Activated B cell treated with CpG ODN at 0.5 μM for 24 hours (primary cell): ENCODE data around the gene CLDN34. TPM values are rescaled to one million over a fixed set of nuclear protein-coding genes. Genes with fewer than 3 reads are reported as not detected.

Experiments used
- ATAC-seq: fragments of 200-7000 bp; cut with Tn5 transposase; one replicate; pipeline ENCODE4 v1.10.0; 2021; ENCODE audit warnings: low read depth, mild to moderate bottlenecking, moderate library complexity
- CTCF ChIA-PET: fragments of 350-600 bp; sonication (Branson Sonifier 250); formaldehyde crosslinking; loops from one replicate; lab custom pipeline; 2021; ENCODE audit warnings: antibody characterized with exemption; lab: Charles Lee
- POLR2A ChIA-PET: fragments of 350-600 bp; sonication (Branson Sonifier 250); formaldehyde crosslinking; loops from one replicate; lab custom pipeline; 2021; ENCODE audit warnings: antibody characterized with exemption; lab: Charles Lee
- DNase-seq: peaks from one replicate; pipeline ENCODE4 v3.0.0; 2022
- H3K27ac Mint-ChIP-seq: one replicate; pipeline ENCODE4 v1.8.0; 2020; ENCODE audit warnings: mixed read lengths
- H3K27me3 Mint-ChIP-seq: one replicate; pipeline ENCODE4 v1.8.0; 2021; ENCODE audit warnings: mixed read lengths
- H3K36me3 Mint-ChIP-seq: one replicate; pipeline ENCODE4 v1.8.0; 2021; ENCODE audit warnings: low read depth, mixed read lengths
- H3K4me1 Mint-ChIP-seq: one replicate; pipeline ENCODE4 v1.8.0; 2021; ENCODE audit warnings: mixed read lengths
- H3K4me3 Mint-ChIP-seq: one replicate; pipeline ENCODE4 v1.8.0; 2020; ENCODE audit warnings: mild to moderate bottlenecking, mixed read lengths
- H3K9me3 Mint-ChIP-seq: one replicate; pipeline ENCODE4 v1.8.0; 2020; ENCODE audit warnings: mixed read lengths
- intact Hi-C: fragments of 100-400 bp; cut with micrococcal nuclease; formaldehyde crosslinking; loops from one replicate; pipeline ENCODE4 v1.15.1; 2024
- total RNA-seq: library from RNA; stranded (reverse); gene quantifications from 2 replicates; pipeline ENCODE4 v1.2.3, GENCODE V29; 2022
- TF ChIP-seq, protein P1 (sequence below): fragments of 200-600 bp; IDR thresholded peaks from one replicate; pipeline ENCODE4 v1.8.0; 2022; ENCODE audit warnings: antibody characterized with exemption, mild to moderate bottlenecking

The CLDN34 gene
- total RNA-seq, 1 donor from 2014 or later = not detected

DNA sequence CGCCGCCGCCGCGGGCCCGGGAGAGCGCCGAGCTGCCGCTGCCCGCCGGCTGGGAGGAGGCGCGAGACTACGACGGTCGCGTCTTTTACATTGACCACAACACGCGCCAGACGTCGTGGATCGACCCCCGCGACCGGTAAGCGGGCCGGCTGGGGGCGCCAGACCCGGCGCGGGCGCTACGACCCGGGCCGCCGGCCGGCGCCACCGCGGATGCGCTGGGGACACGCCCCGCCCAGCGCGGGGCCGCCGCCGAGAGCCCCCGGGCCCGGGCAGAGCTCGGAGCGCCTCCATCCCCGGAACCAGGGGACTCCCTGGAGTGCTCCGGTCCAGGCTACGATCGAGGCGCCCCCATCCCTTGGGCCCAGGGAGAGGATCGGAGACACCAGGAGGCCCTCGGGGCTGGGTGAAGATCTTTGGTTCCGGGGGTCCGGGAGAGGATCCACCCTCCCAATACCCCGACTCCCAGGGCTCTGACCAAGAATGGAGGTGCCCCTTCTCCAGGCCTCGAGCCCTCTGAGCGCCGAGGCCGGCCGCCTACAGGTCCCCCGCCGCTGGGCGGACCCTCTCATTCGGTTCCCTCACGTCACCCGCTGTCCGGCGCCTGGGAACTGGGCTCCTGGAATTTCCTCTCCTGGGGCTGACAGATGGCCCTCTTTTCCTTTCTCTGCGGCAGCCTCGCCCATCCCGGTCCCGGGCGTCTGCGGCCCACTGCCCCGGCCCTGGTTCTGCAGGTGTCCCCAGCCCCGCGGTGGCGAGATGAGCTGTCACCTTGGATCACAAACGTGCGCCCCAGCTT is 48.8 kb downstream of the CLDN34 start:
- ChIA-PET CTCF (interaction anchor here (0.7 to 3.6 kb wide), 6 partner anchors 19 to 174 kb away, joined by 3 to 26 read pairs (median 4); no protein-coding TSS in a partner anchor), POLR2A (interaction anchor here (0.6 to 3.6 kb wide), 12 partner anchors 12 to 102 kb away, joined by 3 to 53 read pairs (median 4); no protein-coding TSS in a partner anchor)
- Mint-ChIP-seq H3K27ac (no peak overlapping the region), H3K4me1 (peaks cover 52% of the 10 kb centered on the region), H3K36me3 (peaks cover 9% of the 10 kb centered on the region), H3K4me3 (peak overlapping the region; percentile 80), H3K9me3 (no peaks in the 10 kb centered on the region), H3K27me3 (no peaks in the 10 kb centered on the region)
- intact Hi-C loops = loop anchor here (1.0 to 10.0 kb wide), 4 partner anchors 36 to 671 kb away; no protein-coding TSS in a partner anchor
- ATAC-seq (peak; percentile 16), DNase-seq (peak; percentile 44)
- TF ChIP-seq, protein P1, sequence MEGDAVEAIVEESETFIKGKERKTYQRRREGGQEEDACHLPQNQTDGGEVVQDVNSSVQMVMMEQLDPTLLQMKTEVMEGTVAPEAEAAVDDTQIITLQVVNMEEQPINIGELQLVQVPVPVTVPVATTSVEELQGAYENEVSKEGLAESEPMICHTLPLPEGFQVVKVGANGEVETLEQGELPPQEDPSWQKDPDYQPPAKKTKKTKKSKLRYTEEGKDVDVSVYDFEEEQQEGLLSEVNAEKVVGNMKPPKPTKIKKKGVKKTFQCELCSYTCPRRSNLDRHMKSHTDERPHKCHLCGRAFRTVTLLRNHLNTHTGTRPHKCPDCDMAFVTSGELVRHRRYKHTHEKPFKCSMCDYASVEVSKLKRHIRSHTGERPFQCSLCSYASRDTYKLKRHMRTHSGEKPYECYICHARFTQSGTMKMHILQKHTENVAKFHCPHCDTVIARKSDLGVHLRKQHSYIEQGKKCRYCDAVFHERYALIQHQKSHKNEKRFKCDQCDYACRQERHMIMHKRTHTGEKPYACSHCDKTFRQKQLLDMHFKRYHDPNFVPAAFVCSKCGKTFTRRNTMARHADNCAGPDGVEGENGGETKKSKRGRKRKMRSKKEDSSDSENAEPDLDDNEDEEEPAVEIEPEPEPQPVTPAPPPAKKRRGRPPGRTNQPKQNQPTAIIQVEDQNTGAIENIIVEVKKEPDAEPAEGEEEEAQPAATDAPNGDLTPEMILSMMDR = no peak

DNA sequence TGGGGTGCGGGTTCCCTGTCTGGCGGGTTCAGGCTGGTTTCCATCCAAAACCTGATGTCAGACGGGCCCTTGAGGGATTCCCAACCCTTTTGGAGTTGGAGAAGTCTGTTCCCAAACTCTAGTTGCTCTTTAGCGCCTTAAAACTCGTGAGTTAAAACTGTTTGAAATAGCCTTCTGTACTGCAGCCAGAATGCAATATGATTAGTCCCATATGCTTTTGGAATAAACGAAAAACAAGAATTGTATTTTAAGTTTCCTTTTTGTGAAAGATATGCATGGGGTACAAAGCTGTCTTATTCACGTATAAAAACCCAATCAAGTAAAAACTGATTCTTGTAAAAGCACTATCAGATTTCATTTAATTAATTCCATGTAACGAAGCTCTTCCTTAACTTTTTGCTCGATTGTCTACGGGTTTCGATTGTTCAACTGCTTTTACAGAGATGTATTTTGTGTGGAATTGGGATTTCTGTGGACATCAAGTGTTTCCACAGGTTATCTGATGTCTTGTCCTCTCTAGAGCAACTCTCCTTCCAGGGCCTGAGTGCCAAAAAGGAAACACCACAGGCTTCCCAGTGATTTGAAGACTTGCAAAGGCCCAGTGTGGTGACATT is 49.5 kb downstream of the CLDN34 start:
- ChIA-PET POLR2A (interaction anchor here (1.2 to 3.6 kb wide), 6 partner anchors 13 to 102 kb away, joined by 3 to 53 read pairs (median 6); no protein-coding TSS in a partner anchor), CTCF (interaction anchor here (1.1 to 3.6 kb wide), 5 partner anchors 20 to 103 kb away, joined by 3 to 26 read pairs (median 3); no protein-coding TSS in a partner anchor)
- Mint-ChIP-seq H3K36me3 (peaks cover 9% of the 10 kb centered on the region), H3K27ac (peak overlapping the region; percentile 61), H3K4me3 (peak overlapping the region; percentile 80), H3K9me3 (no peaks in the 10 kb centered on the region), H3K4me1 (peaks cover 49% of the 10 kb centered on the region), H3K27me3 (no peaks in the 10 kb centered on the region)
- TF ChIP-seq, protein P1 = no peak
- intact Hi-C loops = loop anchor here (5.0 to 10.0 kb wide), 2 partner anchors 36 to 672 kb away; no protein-coding TSS in a partner anchor
- no peak for ATAC-seq
- no peak for DNase-seq

DNA sequence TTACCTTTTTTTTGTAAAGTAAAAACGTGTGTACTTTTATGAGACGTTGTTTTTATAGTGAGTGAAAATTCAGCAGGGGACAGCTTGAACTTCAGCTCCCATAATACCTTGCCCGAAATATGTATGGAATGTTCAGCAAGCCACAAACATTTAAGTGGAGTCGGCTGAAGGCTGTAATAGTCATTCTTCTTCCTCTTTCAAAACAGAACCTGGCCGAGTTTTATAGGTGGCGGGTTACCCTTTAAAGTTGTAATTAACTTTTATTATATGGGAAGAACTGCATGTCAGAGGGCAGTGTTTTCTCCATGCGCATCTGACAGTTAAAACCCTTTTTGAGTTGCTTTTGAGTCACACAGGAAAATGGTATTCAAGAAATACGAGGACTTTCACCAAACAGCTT is 50.7 kb downstream of the CLDN34 start:
- Mint-ChIP-seq H3K36me3 (peaks cover 9% of the 10 kb centered on the region), H3K4me3 (peak overlapping the region; percentile 60), H3K27me3 (no peaks in the 10 kb centered on the region), H3K9me3 (no peaks in the 10 kb centered on the region), H3K27ac (peak overlapping the region; percentile 30), H3K4me1 (peaks cover 40% of the 10 kb centered on the region)
- ATAC-seq = no peak
- CTCF ChIA-PET = interaction anchor here (1.3 to 3.6 kb wide), 3 partner anchors 80 to 102 kb away, joined by 3 to 26 read pairs (median 11); no protein-coding TSS in a partner anchor
- intact Hi-C loops = loop anchor here (5.0 to 10.0 kb wide), 2 partner anchors 34 to 673 kb away; no protein-coding TSS in a partner anchor
- DNase-seq = no peak
- TF ChIP-seq, protein P1 = no peak
- POLR2A ChIA-PET = interaction anchor here (0.9 to 3.6 kb wide), 6 partner anchors 13 to 100 kb away, joined by 3 to 53 read pairs (median 5); no protein-coding TSS in a partner anchor

Other genes with a start within 250 kb of the CLDN34 start
- not detected in 2 replicates for gene GPR143, start 201.5 kb upstream of the CLDN34 start, total RNA-seq
- not detected in 2 replicates for gene SHROOM2, start 180.9 kb upstream of the CLDN34 start, total RNA-seq
- gene CLCN4, start 189.6 kb downstream of the CLDN34 start, total RNA-seq = 3.4 and 4.7 TPM in 2 replicates